HepG2 (cell line): ENCODE results near the gene WNT7B.

ENCODE experiments used
- AKAP8 ChIP-seq: sonication (generic); formaldehyde crosslinking; IDR thresholded peaks from 2 replicates; pipeline ENCODE4 v1.5.1; 2020; ENCODE audit warnings: mild to moderate bottlenecking, missing genetic modification reagents
- DDIT3 ChIP-seq: sonication (generic); formaldehyde crosslinking; IDR thresholded peaks from 2 replicates; pipeline ENCODE4 v1.4.0; 2020; ENCODE audit warnings: mild to moderate bottlenecking, missing genetic modification reagents
- EP300 ChIP-seq, 3 experiments: sonication (generic) in 1 of 3; formaldehyde crosslinking in 1 of 3; IDR thresholded peaks; 2 replicates each; pipeline versions ENCODE4 v1.5.1 to v1.6.1; 2011 to 2020; ENCODE audit warnings: low read depth in 2 of 3, low read length in 2 of 3, borderline replicate concordance in 1 of 3, improper control_type of control experiment in 1 of 3, mild to moderate bottlenecking in 1 of 3, missing genetic modification reagents in 1 of 3, moderate library complexity in 1 of 3
- EZH2 ChIP-seq: conservative IDR thresholded peaks from 2 replicates; pipeline ENCODE4 v1.6.1; 2012; ENCODE audit warnings: mild to moderate bottlenecking, low read depth, low read length, moderate library complexity
- LBX2 ChIP-seq: sonication (generic); formaldehyde crosslinking; IDR thresholded peaks from 2 replicates; pipeline ENCODE4 v1.5.0; 2020; ENCODE audit warnings: missing genetic modification reagents, mild to moderate bottlenecking, borderline replicate concordance
- SAP130 ChIP-seq: IDR thresholded peaks from 2 replicates; pipeline ENCODE4 v1.6.1; 2016; ENCODE audit warnings: low read depth
- ZFP36 ChIP-seq: fragments of 150-350 bp; IDR thresholded peaks from 2 replicates; pipeline ENCODE4 v1.6.1; 2018; ENCODE audit warnings: borderline replicate concordance, low read length, low read depth; ENCODE audit not compliant: partially characterized antibody

- TF ChIP-seq ZFP36, result no peak
- TF ChIP-seq DDIT3 (CRISPR knock-in tag), result no peak
- no peak for TF ChIP-seq LBX2 (CRISPR knock-in tag)
- no peak for TF ChIP-seq AKAP8 (CRISPR knock-in tag)
- no peak for TF ChIP-seq SAP130 (CRISPR knock-in tag)
- no peak for TF ChIP-seq EP300 (IDR thresholded peaks at IDR 0.05; ENCODE audit: low read depth in 2 of 2, low read length in 2 of 2)
- no peak for TF ChIP-seq EP300 (CRISPR knock-in tag; IDR thresholded peaks at IDR 0.05; ENCODE audit: borderline replicate concordance)
- TF ChIP-seq EZH2, result no peak
These were observed 21.0 kb upstream of the WNT7B start for GRCh38 chr22:45997777-45998637.
